Measurements from ENCODE around the gene FOXK1.
"Not testable (repeated sequence)": the region's sequence is repeated elsewhere in the genome, so short reads cannot be mapped to it uniquely, and the experiment has no call there.

FOXK1 gene

DNA sequence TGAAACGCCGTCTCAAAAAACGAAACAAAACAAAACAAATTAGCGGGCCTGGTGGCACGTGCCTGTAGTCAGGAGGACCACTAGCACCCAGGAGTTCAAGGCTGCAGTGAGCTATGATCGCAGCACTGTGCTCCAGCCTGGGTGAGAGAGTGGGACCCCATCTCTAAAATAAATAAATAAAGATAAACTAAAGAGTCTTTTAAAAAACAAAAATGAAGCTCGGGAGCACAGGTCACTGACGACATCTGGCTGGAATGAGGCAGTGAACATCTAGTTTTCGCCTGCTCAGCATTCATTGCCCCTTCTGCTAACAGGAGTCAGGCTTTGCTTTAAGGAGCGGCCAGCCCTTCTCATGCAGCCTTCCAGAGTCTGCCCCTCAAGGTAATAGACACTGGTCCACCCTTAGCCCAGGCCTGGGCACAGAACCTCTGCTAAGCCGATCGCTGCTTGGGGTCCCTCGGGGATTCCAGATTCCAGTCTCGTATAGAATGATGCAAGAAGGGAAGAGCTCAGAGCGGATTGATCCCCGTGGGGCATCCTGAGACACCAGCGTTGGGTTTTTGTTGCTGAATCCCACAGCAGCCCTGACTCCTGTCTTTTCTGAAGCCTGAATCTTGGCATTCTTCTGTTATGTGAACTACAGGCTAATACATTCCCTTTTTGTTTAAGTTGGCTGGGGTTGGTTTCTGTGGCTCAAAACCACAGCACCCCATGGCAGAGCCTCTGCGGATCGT, 14.2 kb upstream of the FOXK1 start:
- FAIRE-seq = no peak

DNA sequence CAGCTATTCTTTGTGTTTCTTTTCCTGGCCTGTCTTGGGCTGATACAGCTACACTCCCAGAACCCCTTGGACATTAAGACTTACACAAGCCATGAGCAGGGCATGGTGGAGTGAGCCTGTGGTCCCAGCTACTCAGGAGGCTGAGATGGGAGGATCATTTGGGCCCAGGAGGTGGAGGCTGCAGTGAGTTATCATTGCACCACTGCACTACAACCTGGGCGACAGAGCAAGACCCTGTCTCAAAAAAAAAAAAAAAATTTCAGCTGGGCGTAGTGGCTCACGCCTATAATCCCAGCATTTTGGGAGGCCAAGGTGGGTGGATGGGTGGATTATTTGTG, 13.6 kb upstream of the FOXK1 start:
- no peak for FAIRE-seq

DNA sequence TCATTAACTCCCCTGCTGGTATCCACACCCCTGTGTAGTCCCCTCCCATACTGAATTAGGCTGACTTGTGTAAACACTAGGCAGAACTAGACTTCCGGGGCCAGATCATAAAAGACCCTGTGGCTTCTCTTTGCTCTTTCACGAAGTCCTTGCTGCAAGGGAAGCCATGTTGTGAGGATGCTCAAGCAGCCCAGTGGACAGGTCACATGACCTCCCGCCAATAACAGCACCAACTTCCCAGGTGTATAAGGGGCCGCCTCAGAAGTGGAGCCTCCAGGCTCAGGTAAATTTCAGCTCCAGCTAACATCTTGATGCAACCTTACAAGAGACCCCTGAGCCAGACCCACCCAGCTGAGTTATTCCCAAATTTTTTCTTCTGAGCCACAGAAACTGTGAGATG, 11.3 kb upstream of the FOXK1 start:
- FAIRE-seq = no peak

DNA sequence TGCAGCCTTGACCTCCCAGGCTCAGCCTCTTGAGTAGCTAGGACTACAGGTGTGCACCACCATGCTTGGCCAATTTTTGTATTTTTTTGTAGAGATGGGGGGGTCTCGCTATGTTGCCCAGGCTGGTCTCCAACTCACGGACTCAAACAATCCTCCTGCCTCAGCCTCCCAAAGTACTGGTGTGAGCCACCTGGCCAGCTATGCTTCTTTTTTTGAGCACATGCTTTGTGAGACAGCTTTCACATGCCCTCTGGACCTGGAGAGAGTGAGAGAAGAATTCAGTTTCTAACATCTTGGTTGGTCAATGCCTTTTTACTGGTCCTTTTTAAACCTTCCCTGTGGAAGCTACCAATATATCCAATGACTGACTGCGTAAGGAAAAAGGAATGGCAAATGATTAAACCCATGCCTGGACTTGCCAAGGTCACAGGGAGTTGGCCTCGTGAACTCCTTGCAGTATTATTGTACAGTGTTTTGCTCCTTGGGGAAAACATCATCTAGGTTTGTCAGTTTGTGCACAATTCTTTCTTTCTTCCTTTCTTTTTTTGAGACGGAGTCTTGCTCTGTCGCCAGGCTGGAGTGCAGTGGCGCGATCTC, 6.2 kb upstream of the FOXK1 start:
- no peak for FAIRE-seq

DNA sequence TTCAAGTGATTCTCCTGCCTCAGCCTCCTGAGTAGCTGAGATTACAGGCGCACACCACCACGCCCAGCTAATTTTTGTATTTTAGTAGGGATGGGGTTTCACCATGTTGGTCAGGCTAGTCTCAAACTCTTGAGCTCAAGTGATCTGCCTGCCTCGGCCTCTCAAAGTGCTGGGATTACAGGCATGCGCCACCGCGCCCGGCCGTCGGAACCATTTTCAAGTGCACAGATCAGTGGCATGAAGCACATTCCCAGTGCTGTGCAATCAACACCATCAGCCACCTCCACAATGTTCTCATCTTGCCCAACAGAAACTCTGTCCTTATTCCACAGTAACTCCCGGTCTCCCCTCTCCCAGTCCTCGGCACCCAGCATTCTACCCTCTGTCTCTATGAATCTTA, 4.6 kb upstream of the FOXK1 start:
- not testable (repeated sequence) for FAIRE-seq

DNA sequence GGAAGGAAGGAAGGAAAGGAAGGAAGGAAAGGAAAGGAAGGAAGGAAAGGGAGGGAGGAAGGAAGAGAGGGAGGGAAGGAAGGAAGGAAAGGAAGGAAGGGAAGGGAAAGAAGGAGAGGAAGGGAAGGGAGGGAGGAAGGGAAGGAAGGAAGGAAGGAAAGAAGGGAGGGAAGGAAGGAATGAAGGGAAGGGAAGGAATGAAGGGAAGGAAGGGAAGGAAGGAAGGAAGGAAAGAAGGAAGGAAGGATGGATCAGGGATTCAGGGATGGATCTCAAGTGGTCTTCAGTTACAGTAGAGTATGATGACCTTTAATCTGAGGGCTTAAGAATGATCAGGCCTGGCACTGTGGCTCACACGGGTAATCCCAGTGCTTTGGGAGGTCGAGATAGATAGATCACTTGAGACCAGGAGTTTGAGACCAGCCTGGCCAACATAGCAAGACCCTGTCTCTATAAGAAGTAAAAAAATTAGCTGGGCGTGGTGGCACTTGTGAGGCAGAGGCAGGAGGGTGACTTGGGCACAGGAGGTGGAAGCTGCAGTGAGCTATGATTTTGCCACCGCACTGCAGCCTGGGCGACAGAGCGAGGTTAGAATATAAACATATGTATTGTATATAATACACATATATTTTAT, 760 bp upstream of the FOXK1 start:
- no peak for FAIRE-seq

DNA sequence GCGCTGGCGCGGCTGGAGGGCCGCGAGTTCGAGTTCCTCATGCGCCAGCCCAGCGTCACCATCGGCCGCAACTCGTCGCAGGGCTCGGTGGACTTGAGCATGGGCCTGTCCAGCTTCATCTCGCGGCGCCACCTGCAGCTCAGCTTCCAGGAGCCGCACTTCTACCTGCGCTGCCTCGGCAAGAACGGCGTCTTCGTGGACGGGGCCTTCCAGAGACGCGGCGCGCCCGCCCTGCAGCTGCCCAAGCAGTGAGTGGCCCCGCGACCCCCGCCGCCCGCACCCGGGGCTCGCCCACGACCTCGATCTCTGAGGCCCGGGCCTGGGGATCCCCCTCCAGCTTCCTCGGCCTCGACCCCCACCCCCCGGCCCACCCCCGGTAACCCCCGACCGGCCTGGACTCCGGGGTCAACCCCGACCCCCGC, 537 bp downstream of the FOXK1 start:
- no peak for FAIRE-seq

DNA sequence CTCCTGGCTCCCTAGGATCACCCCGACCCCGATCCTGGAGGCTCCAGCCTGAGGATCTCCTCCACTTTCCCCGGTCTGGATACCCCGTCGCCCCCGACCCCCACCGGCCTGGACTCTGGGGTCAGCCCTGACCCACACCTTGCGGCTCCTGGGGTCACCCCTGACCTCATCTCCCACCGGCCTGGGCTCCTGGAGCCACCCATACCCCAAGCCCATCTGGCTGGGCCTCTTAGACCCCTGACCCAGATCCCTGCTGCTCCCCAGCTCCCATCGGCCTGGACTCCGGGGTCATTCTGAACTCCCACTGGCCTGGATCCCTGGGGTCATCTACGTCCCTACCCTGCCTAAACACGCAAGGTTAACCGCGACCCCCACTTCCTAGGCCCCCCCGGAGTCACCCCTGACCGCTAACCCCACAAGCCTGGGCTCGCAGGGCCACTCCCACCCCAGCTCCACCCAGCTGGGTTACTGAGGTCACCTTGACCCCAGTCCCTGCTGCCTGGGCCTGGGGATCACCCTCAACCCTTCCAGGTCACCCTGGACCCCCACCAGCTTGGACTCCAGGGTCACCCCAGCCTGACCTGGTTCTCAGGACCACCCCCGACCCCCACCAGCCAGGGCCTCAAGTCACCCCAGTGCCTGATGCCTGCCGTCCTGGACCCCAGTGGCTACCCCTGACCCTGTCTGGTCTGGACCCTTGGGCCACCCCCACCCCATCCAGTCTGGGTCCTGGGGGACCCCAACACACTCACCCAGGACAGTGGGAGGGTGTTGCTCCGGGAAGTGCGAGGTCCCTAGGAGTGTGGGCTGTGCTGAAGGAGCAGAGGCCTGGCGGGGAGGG, 1.2 kb downstream of the FOXK1 start:
- no peak for FAIRE-seq

DNA sequence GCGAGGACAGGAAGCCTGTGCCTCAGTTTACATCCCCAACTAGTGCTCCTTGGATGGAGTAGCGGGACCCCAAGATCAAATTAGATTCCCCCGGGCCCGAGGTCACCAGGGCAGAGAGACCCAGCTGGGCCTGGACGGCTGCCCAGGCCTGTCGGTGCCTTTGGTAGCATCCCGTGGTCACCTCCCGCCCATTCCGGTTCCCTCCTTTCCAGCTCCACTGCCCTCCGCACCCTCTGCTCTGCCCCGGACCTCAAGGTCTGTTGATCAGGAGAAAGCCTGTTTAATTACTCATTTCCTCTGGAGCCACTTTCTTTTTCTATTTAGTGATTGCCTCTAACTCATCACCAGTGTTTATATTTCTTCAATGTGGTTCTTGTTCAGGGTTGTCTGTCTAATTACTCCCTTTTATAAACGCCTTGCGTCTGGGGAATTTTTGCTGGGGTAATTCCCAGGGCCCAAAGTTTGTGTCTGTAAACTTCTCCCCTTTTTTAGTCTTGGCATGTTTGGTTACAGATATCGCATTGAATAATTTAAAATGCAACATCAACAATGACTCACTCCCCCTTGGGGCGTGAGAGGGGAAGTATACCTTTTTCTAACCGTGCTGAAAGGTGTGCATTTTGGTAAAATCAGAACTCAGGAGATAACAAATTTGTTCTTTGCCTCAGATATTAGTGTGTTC, 1.9 kb downstream of the FOXK1 start:
- no peak for FAIRE-seq

DNA sequence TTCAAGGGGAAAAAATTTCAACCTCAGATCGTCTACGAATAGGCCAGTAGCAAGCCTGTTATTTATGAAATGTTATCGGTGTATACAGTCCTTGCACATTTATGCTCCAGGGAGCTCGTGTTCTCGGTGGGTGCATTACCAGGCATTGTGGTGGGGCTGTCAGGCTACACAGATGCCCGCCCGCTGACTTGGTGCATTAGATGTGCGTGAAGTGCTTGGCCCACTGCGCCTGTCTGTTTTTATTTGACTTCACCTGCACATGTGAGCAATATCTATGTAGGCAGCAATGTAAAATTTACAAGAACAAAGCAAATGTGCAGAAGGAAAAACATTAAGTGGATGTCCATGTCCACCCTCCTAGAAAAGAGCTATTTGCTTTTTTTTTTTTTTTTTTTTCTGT, 2.8 kb downstream of the FOXK1 start:
- FAIRE-seq = no peak

DNA sequence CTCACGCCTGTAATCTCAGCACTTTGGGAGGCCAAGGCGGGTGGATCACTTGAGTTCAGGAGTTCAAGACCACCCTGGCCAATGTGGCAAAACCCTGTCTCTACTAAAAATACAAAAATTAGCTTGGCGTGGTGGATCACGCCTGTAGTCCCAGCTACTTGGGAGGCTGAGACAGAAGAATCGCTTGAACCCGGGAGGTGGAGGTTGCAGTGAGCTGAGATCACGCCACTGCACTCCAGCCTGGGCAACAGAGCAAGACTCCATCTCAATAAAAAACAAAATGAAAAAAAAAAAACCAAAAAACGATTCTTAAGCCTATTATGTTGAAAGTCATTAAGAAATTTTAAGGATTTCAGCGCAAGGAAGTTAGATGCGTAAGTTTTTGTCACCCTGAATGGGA, 3.6 kb downstream of the FOXK1 start:
- not testable (repeated sequence) for FAIRE-seq

DNA sequence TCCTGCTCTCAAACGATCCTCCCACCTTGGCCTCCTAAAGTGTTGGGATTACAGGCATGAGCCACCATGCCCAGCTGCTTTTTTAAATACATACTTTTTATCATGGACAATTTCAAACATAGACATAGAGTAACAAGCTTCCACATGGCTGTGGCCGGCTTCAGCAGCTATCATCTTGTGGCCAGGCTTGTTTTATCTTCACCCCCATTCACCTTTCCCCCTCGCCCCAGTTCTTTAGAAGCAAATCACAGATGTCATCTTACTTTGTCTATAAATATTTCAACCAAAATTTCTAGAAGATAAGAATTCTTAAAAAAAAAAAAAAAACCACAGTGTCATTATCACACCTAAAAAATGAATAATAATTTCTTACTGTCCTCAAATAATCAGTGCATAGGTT, 5.9 kb downstream of the FOXK1 start:
- no peak for FAIRE-seq

DNA sequence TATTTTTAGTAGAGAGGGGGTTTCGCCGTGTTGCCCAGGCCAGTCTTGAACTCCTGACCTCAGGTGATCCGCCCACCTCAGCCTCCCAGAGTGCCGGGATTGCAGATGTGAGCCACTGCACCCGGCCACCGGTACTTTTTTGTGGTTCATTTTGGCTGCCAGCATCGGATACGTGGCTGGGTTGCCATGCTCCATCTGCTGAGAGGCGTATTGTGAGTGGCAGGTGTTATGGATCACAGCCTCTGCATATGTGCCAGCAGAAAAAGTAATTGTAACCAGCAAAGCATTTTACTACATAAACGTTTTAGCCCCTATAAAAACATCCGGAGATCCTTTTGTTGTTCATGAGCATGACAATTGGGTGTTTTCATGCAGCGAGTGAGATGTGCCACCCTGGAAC, 7.1 kb downstream of the FOXK1 start:
- FAIRE-seq = no peak

DNA sequence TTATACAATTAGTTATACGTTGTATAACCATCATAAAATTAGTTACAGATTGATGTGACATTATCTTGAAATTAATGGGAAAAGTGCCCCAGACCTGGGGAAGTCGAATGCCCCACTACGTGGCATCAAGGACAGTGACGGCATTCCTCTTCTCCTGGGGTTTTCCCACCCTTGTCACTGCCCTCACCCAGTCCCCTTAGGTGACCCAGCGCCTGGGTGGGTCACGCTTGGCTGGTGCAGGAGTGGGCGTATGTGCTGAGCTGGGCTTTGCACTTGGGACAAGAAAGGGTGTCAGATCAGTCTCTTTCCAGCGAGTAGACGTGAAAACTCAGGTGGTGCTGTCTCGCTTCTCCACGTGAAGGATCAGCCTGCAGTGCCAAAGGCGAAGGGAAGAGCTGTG, 7.6 kb downstream of the FOXK1 start:
- no peak for FAIRE-seq

DNA sequence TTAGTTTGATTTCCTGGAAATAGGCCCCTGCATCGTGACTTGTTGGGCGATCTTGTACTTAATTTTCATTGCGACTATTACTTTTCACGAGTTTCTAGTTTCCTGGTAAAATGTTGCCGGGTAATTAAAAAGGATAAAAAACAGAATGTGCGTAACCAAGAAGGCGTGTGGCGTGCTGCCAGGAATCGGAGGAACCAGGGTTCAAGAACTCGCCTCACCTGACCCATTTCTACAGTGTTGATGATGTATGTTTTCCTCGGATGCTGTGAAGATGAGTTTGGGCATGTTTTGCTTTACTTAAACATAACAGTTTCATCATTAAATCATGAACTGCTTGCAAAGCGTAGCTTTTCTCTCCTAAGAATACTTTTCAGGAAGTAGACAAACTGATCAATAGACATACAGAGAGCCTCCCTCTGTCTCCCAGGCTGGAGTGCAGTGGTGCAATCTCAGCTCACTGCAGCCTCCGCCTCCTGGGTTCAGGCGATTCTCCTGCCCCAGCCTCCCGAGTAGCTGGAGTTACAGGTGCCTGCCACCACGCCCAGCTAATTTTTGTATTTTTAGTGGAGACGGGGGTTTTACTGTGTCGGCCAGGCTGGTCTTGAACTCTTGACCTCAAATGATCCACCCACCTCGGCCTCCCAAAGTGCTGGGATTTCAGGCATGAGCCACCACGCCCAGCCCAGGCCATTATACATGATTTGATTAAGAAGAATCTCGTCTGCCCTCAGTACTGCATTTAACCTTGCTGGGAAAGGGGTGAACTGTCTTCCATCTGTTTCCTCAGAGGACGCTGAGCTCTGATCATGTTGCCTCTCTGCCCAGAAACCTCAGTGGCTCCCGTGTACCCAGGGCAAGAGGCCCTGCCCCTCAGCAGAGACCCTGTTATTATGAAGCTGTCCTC, 9.1 kb downstream of the FOXK1 start:
- no peak for FAIRE-seq

DNA sequence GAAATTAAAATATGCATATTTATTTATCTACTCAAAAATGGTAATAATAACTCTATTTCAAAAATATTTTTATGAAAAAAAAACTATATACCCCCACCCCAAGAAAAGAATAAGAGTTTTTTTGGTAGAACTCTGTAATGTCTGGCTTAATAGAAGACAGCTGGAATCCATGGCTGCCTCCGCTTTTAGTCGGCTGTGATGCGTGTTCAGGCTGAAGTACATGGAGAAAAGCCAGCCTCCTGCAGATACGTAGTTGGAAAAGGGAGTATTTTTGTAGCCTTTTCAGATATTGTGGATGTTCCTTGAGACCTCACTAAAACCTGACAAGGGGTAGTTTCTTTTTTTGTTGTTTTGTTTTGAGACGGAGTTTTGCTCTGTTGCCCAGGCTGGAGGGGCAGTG, 10.0 kb downstream of the FOXK1 start:
- FAIRE-seq = no peak

DNA sequence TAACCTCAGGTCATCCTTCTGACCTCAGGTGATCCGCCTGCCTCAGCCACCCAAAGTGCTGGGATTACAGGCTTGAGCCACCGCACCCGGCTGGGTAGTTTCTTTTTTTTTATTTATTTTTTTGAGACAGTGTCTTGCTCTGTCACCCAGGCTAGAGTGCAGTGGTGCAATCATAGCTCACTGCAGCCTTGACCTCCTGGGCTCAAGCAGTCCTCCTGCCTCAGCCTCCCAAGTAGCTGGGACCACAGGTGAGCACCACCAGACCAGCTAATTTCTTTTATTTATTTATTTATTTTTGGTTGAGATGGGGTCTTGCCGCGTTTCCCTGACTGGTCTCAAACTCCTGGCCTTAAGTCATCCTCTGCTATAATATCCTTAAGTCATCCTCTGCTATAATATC, 10.5 kb downstream of the FOXK1 start:
- FAIRE-seq = not testable (repeated sequence)

DNA sequence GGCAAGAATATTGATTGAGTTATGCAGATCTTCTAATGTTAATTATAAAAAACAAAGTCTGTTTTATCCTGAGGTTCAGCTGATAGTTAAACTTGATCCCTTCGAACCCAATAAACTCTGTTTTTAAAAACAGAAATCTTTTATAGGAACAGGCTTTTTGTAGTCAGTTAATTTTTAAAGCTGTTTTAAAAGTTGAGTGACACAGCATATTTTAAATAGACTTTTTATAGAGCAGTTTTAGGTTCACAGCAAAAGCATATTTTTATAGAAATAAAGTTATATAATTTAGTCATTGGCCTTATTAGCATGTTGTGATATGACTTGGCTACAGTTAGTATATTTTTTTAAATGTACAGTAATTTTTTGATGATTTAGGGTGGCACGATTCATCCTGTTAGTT, 11.1 kb downstream of the FOXK1 start:
- no peak for FAIRE-seq

DNA sequence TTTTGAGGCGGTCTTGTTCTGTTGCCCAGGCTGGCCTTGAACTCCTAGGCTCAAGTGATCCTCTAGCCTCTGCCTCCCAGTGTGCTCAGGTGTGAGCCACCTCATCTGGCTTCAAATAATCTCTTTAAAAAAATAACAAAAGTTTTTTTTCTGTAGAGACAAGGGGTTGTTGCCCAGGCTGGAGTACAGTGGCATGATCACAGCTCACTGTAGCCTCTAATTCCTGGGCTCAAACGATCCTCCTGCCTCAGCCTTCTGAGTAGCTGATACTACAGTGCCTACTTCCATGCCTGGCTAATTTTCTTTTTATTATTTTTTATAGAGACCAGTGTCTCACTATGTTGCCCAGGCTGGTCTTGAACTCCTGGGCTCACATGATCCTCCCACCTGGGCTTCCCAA, 11.7 kb downstream of the FOXK1 start:
- no peak for FAIRE-seq

DNA sequence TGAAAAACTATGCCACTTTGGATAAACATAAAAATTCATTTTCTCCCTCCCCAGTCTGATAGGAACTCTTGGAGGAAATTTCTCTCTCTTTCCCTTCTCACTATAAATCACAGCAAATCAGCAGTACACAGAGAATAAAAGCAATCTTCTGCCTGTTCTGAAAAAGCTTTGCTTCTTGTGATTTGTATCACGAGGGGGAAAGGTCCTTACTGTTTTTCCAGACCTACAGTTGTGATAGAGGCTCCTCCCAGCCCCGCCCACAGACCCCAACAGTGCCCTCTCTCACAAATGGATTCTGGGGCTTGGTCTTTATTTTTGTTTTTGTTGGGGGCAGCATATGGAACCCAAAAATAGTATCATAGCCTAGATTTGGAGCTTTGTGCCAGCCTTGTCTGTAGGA, 12.2 kb downstream of the FOXK1 start:
- FAIRE-seq = no peak

DNA sequence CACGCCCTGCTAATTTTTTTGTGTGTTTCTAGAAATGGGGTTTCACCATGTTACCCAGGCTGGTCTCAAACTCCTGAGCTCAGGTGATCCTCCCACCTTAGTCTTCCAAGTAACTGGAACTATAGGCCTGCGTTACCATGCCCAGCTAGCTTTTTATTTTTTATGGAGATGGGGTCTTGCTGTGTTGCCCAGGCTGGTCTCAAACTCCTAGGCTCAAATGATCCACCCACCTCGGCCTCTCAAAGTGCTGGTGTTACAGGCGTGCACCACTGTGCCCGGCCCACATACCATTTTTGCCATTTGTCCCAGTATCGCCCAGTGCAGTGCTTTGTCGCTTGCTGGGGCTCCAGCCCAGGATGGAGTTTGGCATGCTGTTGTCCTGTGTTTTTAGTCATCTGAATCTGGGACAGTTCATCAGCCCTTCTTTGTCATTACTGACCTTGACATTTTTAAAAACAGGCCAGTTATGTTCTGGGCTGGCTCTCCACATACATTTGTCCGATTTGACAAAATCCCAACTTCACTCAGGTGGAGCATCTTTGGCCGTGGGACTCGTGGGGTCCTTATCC, 16.7 kb downstream of the FOXK1 start:
- FAIRE-seq = no peak

DNA sequence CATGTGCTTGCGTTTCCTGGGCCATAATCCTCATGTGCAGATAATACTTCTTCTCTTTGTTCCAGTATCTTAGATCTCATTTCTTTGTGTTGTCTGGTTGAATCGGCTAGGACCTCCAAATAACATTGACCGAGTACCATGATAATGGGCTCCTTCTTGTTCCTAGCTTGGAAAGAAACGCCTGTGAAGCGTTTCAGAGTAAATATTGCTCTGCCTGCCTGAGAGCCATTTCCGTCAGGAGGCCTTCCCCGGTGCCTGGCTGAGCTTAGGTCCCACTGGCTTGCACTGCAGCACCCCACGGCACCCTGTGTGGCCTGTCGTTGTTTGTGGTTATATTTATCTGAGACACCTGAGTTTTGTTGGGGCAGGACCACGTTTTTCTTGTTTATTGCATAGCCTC, 17.7 kb downstream of the FOXK1 start:
- FAIRE-seq = no peak

Measured in TTC549 (cell line).